ENCODE measurements around the gene CCDC54.
"Not testable (repeated sequence)": the region's sequence is repeated elsewhere in the genome, so short reads cannot be mapped to it uniquely, and the experiment has no call there.

Gene CCDC54

DNA sequence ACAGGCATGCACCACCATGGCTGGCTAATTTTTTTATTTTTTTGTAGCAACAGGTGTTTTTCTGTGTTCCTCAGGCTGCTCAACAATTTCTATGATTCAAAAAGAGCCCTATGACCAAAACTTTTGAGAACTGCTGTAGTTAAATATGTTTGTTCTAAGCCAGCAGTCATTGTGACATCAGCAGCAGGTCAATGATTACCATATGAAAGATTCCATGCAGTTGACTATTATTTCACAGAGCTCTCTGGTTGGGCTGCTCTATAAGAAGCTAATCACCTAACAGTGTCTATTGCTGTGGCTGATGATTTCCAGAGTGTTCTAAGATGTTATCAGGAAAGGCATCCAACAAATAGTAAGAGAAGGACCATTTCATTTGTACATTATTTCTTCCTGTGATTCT is at the start of gene CCDC54:
TSS of gene CCDC54 (plus strand) at position 289 of the 400 bp plus-strand sequence. CDS start 149 bp downstream, outside the sequence.
- no peaks in the 10 kb centered on the region for H3K9me3 ChIP-seq (ENCODE audit: control insufficient read depth, insufficient read depth, low read length)
- H3K36me3 ChIP-seq (ENCODE audit: control insufficient read depth, insufficient read depth, low read length) = no peaks in the 10 kb centered on the region

DNA sequence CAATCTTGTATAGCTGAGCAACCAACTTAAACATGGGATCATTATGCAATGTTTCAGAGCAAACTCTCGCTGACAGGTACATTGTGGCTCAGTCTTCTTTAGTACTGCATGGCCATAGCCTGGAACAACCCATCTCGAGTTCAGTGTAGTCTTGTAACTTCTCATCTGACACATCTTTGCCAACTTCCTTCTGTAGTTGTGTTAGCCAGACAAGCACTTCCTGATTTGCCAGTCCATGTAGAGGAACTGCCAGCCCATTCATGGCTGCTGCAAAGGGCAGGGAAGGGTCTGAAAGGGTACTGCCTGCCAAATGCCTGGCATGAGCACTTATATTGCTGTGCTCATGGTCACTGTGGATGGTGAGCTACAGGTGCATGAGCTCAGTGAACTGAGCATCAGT is 49.2 kb upstream of the CCDC54 start:
- Histone ChIP-seq H3K9ac (ENCODE audit: low read depth, low read length) (no peak overlapping the region), H3K4me3 (ENCODE audit: low read depth, low read length) (no peak overlapping the region), H3K27me3 (ENCODE audit: control insufficient read depth, insufficient read depth, low read length) (no peaks in the 10 kb centered on the region), H3K36me3 (ENCODE audit: control insufficient read depth, insufficient read depth, low read length) (no peaks in the 10 kb centered on the region), H3K4me1 (ENCODE audit: control insufficient read depth, insufficient read depth, low read length) (no peaks in the 10 kb centered on the region), H3K9me3 (ENCODE audit: control insufficient read depth, insufficient read depth, low read length) (no peaks in the 10 kb centered on the region)

More for the DNA sequence above, at the start of gene CCDC54:
- Histone ChIP-seq H3K9ac (ENCODE audit: low read depth, low read length) (no peak within 1 kb of the TSS), H3K27me3 (ENCODE audit: control insufficient read depth, insufficient read depth, low read length) (no peaks in the 10 kb centered on the region), H3K4me1 (ENCODE audit: control insufficient read depth, insufficient read depth, low read length) (no peaks in the 10 kb centered on the region), H3K4me3 (ENCODE audit: low read depth, low read length) (no peak within 1 kb of the TSS)

DNA sequence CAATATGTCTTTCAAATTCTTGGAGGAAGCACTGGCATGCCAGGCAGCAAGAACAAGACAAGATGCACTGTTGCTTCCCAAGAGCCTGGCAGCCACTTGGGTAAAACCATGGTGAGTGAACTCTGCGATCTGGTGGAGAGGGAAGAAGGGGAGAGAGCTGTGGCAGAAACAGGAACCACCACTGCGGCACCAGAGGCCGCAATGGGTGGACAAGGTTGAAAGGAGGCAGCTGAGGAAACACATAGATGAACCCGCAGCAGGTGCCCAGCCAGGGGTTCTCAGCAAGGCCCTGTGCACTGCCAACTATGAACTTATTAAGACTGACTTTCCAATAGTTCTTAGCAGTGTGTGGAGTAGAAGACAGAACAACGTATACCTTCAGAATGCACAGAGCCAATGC is 48.2 kb upstream of the CCDC54 start:
- Histone ChIP-seq H3K4me1 (ENCODE audit: control insufficient read depth, insufficient read depth, low read length) (no peaks in the 10 kb centered on the region), H3K4me3 (ENCODE audit: low read depth, low read length) (no peak overlapping the region), H3K9ac (ENCODE audit: low read depth, low read length) (no peak overlapping the region), H3K27me3 (ENCODE audit: control insufficient read depth, insufficient read depth, low read length) (no peaks in the 10 kb centered on the region), H3K9me3 (ENCODE audit: control insufficient read depth, insufficient read depth, low read length) (no peaks in the 10 kb centered on the region), H3K36me3 (ENCODE audit: control insufficient read depth, insufficient read depth, low read length) (no peaks in the 10 kb centered on the region)

DNA sequence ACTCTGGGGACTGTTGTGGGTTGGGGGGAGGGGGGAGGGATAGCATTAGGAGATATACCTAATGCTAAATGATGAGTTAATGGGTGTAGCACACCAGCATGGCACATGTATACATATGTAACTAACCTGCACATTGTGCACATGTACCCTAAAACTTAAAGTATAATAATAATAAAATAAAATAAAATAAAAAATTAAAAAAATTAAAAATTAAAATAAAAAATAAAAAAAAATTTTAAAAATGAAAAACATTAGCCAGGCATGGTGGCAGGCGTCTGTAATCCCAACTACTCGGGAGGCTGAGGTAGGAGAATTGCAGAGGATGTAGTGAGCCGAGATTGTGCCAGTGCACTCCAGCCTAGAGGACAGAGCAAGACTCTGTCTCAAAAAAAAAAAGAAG is 37.5 kb upstream of the CCDC54 start:
- H3K27me3 ChIP-seq (ENCODE audit: control insufficient read depth, insufficient read depth, low read length); H3K9ac ChIP-seq (ENCODE audit: low read depth, low read length); H3K4me3 ChIP-seq (ENCODE audit: low read depth, low read length); H3K9me3 ChIP-seq (ENCODE audit: control insufficient read depth, insufficient read depth, low read length); H3K36me3 ChIP-seq (ENCODE audit: control insufficient read depth, insufficient read depth, low read length); H3K4me1 ChIP-seq (ENCODE audit: control insufficient read depth, insufficient read depth, low read length): not testable (repeated sequence)

DNA sequence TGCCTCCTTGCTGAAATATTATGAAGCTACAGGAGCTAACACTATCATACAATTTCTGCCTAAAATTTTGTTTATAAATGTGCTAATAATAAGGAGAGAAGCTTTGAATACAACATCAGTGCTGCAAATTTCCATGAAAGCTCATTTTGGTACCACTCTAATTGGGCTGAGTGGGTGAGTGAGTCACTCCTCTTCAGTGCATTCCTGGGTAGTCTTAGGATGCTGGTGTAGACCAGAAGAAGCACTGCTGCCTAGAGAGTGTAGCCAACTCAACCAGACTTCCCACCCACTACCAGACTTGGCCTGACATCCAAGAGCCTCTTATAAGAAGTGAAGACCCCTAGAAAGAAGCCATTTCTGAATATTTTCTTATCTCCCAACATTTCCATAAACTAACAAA is 32.5 kb upstream of the CCDC54 start:
- no peak overlapping the region for H3K4me3 ChIP-seq (ENCODE audit: low read depth, low read length)
- no peaks in the 10 kb centered on the region for H3K4me1 ChIP-seq (ENCODE audit: control insufficient read depth, insufficient read depth, low read length)
- no peak overlapping the region for H3K9ac ChIP-seq (ENCODE audit: low read depth, low read length)
- H3K9me3 ChIP-seq (ENCODE audit: control insufficient read depth, insufficient read depth, low read length) = no peaks in the 10 kb centered on the region
- no peaks in the 10 kb centered on the region for H3K27me3 ChIP-seq (ENCODE audit: control insufficient read depth, insufficient read depth, low read length)
- H3K36me3 ChIP-seq (ENCODE audit: control insufficient read depth, insufficient read depth, low read length) = no peaks in the 10 kb centered on the region

DNA sequence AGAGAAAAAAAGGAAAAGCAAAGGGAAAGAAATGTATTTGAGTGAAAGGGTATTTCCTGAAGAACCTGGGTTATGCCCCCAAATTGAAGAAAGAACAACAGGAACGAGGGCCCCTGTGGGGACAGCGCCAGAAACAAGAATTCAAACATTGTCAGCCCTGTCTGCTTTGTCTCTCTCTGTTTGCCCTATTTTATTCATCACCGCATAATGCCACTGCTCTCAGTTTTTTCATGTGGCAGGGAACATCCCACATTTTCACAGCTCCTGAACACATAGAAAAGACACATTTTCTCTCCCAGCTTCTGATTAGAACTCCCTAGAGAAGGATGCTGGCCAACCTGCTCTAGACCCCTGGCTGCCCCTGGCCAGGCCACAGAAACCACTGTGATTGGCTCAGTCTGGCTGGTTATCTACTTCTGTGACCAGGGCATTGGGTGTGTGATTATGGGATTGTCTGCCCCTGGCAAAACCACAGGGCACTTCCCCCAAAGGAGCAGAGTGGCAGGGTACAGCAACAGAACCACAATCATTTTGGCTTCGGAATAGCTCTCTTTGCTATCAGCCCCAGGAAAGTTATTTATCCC is 31.3 kb upstream of the CCDC54 start:
- no peak overlapping the region for H3K4me3 ChIP-seq (ENCODE audit: low read depth, low read length)
- no peaks in the 10 kb centered on the region for H3K36me3 ChIP-seq (ENCODE audit: control insufficient read depth, insufficient read depth, low read length)
- H3K9me3 ChIP-seq (ENCODE audit: control insufficient read depth, insufficient read depth, low read length) = no peaks in the 10 kb centered on the region
- H3K27me3 ChIP-seq (ENCODE audit: control insufficient read depth, insufficient read depth, low read length) = no peaks in the 10 kb centered on the region
- H3K4me1 ChIP-seq (ENCODE audit: control insufficient read depth, insufficient read depth, low read length) = no peaks in the 10 kb centered on the region
- no peak overlapping the region for H3K9ac ChIP-seq (ENCODE audit: low read depth, low read length)

DNA sequence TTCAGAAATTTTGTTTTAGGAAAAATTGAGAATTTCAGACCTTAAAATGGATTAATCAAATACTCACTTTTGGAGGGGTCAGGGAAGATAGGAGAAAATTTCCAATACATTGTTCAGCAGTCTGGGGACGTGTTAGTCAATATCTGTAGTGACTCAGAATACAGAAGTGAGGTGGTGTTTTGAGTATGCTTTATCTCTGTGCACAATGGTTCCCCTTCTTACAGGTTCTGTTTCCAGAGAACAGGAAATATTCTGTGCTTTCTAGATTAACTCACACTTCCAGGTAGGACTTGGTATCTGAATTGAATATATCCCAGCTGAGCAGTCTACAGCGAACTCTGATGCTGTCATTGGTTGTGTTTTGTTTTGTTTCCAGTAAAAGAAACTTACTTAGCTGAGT is 30.7 kb upstream of the CCDC54 start:
- Histone ChIP-seq H3K9ac (ENCODE audit: low read depth, low read length) (no peak overlapping the region), H3K27me3 (ENCODE audit: control insufficient read depth, insufficient read depth, low read length) (no peaks in the 10 kb centered on the region), H3K4me1 (ENCODE audit: control insufficient read depth, insufficient read depth, low read length) (no peaks in the 10 kb centered on the region), H3K9me3 (ENCODE audit: control insufficient read depth, insufficient read depth, low read length) (no peaks in the 10 kb centered on the region), H3K4me3 (ENCODE audit: low read depth, low read length) (no peak overlapping the region), H3K36me3 (ENCODE audit: control insufficient read depth, insufficient read depth, low read length) (no peaks in the 10 kb centered on the region)

DNA sequence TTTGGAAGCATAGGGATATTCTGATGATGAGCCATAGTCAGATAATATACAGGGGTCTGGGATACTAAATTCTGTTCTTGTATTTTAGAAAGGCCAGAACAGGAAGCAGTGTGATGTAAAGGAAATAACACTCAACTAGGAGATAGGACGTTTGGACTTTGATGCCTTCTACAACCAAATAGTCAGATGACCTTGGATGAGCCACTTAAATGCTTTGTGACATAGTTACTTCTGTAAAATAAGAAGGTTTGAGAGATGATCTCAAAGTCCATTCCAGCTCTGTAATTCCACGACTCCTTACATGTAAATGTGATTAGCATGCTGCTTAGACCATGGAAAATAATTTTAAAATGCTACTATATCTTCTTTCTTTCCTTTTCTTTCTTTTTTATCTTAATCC is 29.5 kb upstream of the CCDC54 start:
- H3K4me1 ChIP-seq (ENCODE audit: control insufficient read depth, insufficient read depth, low read length) = no peaks in the 10 kb centered on the region
- H3K27me3 ChIP-seq (ENCODE audit: control insufficient read depth, insufficient read depth, low read length) = no peaks in the 10 kb centered on the region
- no peak overlapping the region for H3K4me3 ChIP-seq (ENCODE audit: low read depth, low read length)
- H3K36me3 ChIP-seq (ENCODE audit: control insufficient read depth, insufficient read depth, low read length) = no peaks in the 10 kb centered on the region
- no peaks in the 10 kb centered on the region for H3K9me3 ChIP-seq (ENCODE audit: control insufficient read depth, insufficient read depth, low read length)
- H3K9ac ChIP-seq (ENCODE audit: low read depth, low read length) = no peak overlapping the region

DNA sequence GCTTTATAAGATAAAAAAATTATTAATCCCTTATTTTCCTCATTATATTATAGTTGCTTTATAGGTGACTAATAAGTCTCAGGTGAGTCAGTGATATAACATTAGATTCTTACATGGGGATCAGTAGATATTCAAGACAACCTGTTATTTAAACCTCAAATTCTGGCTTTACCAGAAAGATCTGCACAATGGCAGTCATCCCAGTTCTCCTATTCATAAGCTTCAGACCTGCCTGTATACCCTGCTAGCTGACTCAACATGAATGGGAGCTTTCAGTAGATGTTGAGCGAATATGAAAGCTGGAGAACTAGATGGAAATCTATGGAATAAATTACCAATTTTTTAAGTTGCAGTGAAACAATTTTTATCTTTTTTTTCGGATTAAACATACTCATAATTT is 20.5 kb upstream of the CCDC54 start:
- Histone ChIP-seq H3K4me3 (ENCODE audit: low read depth, low read length) (no peak overlapping the region), H3K9me3 (ENCODE audit: control insufficient read depth, insufficient read depth, low read length) (no peaks in the 10 kb centered on the region), H3K4me1 (ENCODE audit: control insufficient read depth, insufficient read depth, low read length) (no peaks in the 10 kb centered on the region), H3K27me3 (ENCODE audit: control insufficient read depth, insufficient read depth, low read length) (no peaks in the 10 kb centered on the region), H3K36me3 (ENCODE audit: control insufficient read depth, insufficient read depth, low read length) (no peaks in the 10 kb centered on the region), H3K9ac (ENCODE audit: low read depth, low read length) (no peak overlapping the region)

DNA sequence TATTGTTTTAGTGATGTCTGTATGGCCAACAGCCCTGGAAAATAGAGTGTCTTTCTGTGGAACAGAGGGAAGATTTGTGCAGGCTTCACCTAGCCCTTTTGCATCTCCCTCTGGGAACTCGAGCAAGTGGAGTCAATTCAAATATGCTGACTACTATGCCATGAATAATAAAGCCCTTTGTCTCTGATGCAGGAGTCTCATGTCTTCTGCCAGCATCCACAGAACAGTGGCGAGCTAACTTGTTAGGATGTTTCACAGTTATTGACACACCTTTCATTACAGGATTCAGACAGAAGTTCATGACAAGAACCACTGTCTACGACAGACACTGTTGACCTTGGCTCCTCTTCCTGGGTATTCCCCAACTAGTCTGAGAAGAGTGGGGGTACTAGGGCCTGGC is 15.6 kb upstream of the CCDC54 start:
- Histone ChIP-seq H3K9me3 (ENCODE audit: control insufficient read depth, insufficient read depth, low read length) (no peaks in the 10 kb centered on the region), H3K4me3 (ENCODE audit: low read depth, low read length) (no peak overlapping the region), H3K27me3 (ENCODE audit: control insufficient read depth, insufficient read depth, low read length) (no peaks in the 10 kb centered on the region), H3K36me3 (ENCODE audit: control insufficient read depth, insufficient read depth, low read length) (no peaks in the 10 kb centered on the region), H3K4me1 (ENCODE audit: control insufficient read depth, insufficient read depth, low read length) (no peaks in the 10 kb centered on the region), H3K9ac (ENCODE audit: low read depth, low read length) (no peak overlapping the region)

DNA sequence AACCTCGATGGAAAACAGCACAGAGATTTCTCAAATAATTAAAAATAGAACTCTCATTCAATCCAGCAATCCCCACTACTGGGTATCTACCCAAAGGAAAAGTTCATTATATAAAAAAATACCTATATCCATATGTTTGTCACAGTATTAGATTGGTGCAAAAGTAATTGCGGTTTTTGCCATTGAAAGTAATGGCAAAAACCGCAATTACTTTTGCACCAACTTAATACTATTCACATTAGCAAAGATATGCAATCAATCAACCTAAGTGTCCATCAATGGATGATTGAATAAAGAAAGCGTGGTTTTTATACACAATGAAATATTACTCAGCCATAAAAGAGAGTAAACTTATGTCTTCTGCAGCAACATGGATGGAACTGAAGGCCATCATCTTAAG is 12.2 kb upstream of the CCDC54 start:
- no peak overlapping the region for H3K9ac ChIP-seq (ENCODE audit: low read depth, low read length)
- no peaks in the 10 kb centered on the region for H3K27me3 ChIP-seq (ENCODE audit: control insufficient read depth, insufficient read depth, low read length)
- peaks cover 3% of the 10 kb centered on the region for H3K4me1 ChIP-seq (ENCODE audit: control insufficient read depth, insufficient read depth, low read length)
- no peak overlapping the region for H3K4me3 ChIP-seq (ENCODE audit: low read depth, low read length)
- H3K9me3 ChIP-seq (ENCODE audit: control insufficient read depth, insufficient read depth, low read length) = no peaks in the 10 kb centered on the region
- no peaks in the 10 kb centered on the region for H3K36me3 ChIP-seq (ENCODE audit: control insufficient read depth, insufficient read depth, low read length)

DNA sequence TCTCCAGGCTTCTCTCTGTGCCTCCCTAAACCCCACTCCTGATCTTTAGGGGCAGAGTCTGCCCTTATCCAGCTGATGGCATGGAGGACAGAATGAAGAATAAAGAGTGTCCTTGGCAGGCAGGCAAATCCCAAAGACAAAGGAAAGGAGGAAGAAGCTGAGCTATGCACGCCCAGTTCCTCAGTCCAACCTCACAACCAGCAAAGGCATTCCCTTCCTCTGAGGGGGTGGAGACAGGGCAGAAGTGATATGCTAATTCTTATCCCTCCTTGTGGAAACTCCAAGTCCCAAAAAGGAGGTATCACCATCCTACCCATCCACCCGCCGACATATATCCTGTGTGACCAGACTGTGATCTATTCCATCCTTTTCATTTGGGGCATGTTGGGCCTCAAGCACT is 10.5 kb upstream of the CCDC54 start:
- peaks cover 3% of the 10 kb centered on the region for H3K4me1 ChIP-seq (ENCODE audit: control insufficient read depth, insufficient read depth, low read length)
- H3K9me3 ChIP-seq (ENCODE audit: control insufficient read depth, insufficient read depth, low read length) = no peaks in the 10 kb centered on the region
- H3K9ac ChIP-seq (ENCODE audit: low read depth, low read length) = no peak overlapping the region
- no peaks in the 10 kb centered on the region for H3K27me3 ChIP-seq (ENCODE audit: control insufficient read depth, insufficient read depth, low read length)
- H3K4me3 ChIP-seq (ENCODE audit: low read depth, low read length) = no peak overlapping the region
- H3K36me3 ChIP-seq (ENCODE audit: control insufficient read depth, insufficient read depth, low read length) = no peaks in the 10 kb centered on the region
